GM23248 (cell line): ENCODE results near the gene SVEP1. TPM values are rescaled to one million over a fixed set of nuclear protein-coding genes. Genes with fewer than 3 reads are reported as not detected.

ENCODE experiments used
- DNase-seq: peaks from one replicate; pipeline ENCODE4 v3.0.0-alpha.2; 2015
- H2AFZ ChIP-seq: fragments of 200-600 bp; sonication (generic); 2 replicates; pipeline ENCODE4 v1.6.1; 2016; ENCODE audit warnings: antibody characterized with exemption
- H3F3A ChIP-seq: fragments of 200-600 bp; sonication (generic); 2 replicates; pipeline ENCODE4 v1.6.1; 2016; ENCODE audit warnings: mild to moderate bottlenecking, antibody characterized with exemption, mixed run types; ENCODE audit not compliant: insufficient read depth
- H3K27ac ChIP-seq: fragments of 200-600 bp; sonication (generic); 2 replicates; pipeline ENCODE4 v1.5.1; 2016; ENCODE audit warnings: mild to moderate bottlenecking
- H3K27me3 ChIP-seq: fragments of 200-600 bp; sonication (generic); replicated peaks from 2 replicates; pipeline ENCODE4 v1.6.1; 2016; ENCODE audit warnings: mild to moderate bottlenecking; ENCODE audit not compliant: insufficient read depth
- H3K36me3 ChIP-seq: fragments of 200-600 bp; sonication (generic); 2 replicates; pipeline ENCODE4 v1.6.1; 2016; ENCODE audit warnings: low read depth, mild to moderate bottlenecking
- H3K4me1 ChIP-seq: fragments of 200-600 bp; sonication (generic); 2 replicates; pipeline ENCODE4 v1.6.1; 2016; ENCODE audit warnings: mild to moderate bottlenecking; ENCODE audit not compliant: insufficient read depth
- H3K4me2 ChIP-seq: fragments of 200-600 bp; sonication (generic); one replicate; pipeline ENCODE4 v1.6.1; 2016; ENCODE audit warnings: mild to moderate bottlenecking; ENCODE audit not compliant: unreplicated experiment
- H3K4me3 ChIP-seq: fragments of 200-600 bp; sonication (generic); 2 replicates; pipeline ENCODE4 v1.5.1; 2016; ENCODE audit warnings: mild to moderate bottlenecking
- H3K79me2 ChIP-seq: fragments of 200-600 bp; sonication (generic); 2 replicates; pipeline ENCODE4 v1.6.1; 2016; ENCODE audit warnings: mild to moderate bottlenecking; ENCODE audit not compliant: insufficient read depth
- H3K9ac ChIP-seq: fragments of 200-600 bp; sonication (generic); 2 replicates; pipeline ENCODE4 v1.6.1; 2016; ENCODE audit warnings: mild to moderate bottlenecking
- H3K9me2 ChIP-seq: fragments of 200-600 bp; sonication (generic); 2 replicates; pipeline ENCODE4 v1.6.1; 2016; ENCODE audit warnings: mixed run types, mild to moderate bottlenecking, moderate library complexity; ENCODE audit not compliant: insufficient read depth
- H3K9me3 ChIP-seq: fragments of 200-600 bp; sonication (generic); one replicate; pipeline ENCODE4 v1.6.1; 2017; ENCODE audit warnings: low read depth
- H4K20me1 ChIP-seq: fragments of 200-600 bp; sonication (generic); 2 replicates; pipeline ENCODE4 v1.6.0; 2016; ENCODE audit not compliant: insufficient read depth
- EZH2 ChIP-seq: fragments of 200-600 bp; sonication (generic); IDR thresholded peaks from 2 replicates; pipeline ENCODE4 v1.6.1; 2018; ENCODE audit warnings: antibody characterized with exemption, mild to moderate bottlenecking; ENCODE audit not compliant: insufficient read depth, poor library complexity, severe bottlenecking
- EZH2phosphoT487 ChIP-seq: fragments of 200-600 bp; sonication (generic); IDR thresholded peaks from 2 replicates; pipeline ENCODE4 v1.6.1; 2018; ENCODE audit warnings: antibody characterized with exemption, moderate library complexity, mild to moderate bottlenecking, low read depth; ENCODE audit not compliant: insufficient read depth
- WGBS, 2 experiments: methylation state at CpG; one replicate each; pipeline ENCODE4 v1.1.6; 2015 to 2017; ENCODE audit warnings: low lambda C conversion rate in 2 of 2, low coverage in 1 of 2; ENCODE audit errors: missing lambda C conversion rate in 2 of 2; 5-methylcytosine and 5-hydroxymethylcytosine counted together
- in situ Hi-C: fragments of 300-500 bp; cut with MboI; formaldehyde crosslinking; loops from 2 replicates; pipeline ENCODE4 v1.15.0; 2020
- polyA plus RNA-seq: library from polyadenylated mRNA; unstranded; fragments of >200 nt; fragmentation: Nextera tagmentation; extraction: Ambion mirVana; gene quantifications from 2 replicates; pipeline ENCODE4 v1.2.1, GENCODE V29; 2016
- total RNA-seq: library from RNA; depleted of rRNA; stranded (reverse); fragments of >200 nt; shearing (Covaris generic); gene quantifications from 2 replicates; pipeline ENCODE4 v1.2.3, GENCODE V29; 2014

The SVEP1 gene
- total and polyA plus RNA-seq, 2 experiments from 2014 or later, result 13.6 to 47.3 TPM

GRCh38 chr9:110555551-110556331 lies 23.8 kb downstream of the SVEP1 start:
- H3K4me2 ChIP-seq, result peak overlapping the region; percentile 66
- peaks cover 26% of the 10 kb centered on the region for H3K4me1 ChIP-seq
- H4K20me1 ChIP-seq, result no peaks in the 10 kb centered on the region
- in situ Hi-C loops, result no loop called here
- H3K79me2 ChIP-seq, result peaks cover 24% of the 10 kb centered on the region; the same call in 1 of the 2 replicates
- no peaks in the 10 kb centered on the region for H3K27me3 ChIP-seq
- H3K36me3 ChIP-seq, result no peaks in the 10 kb centered on the region
- no peaks in the 10 kb centered on the region for H3K9me3 ChIP-seq
- peaks cover 48% of the 10 kb centered on the region for H3F3A ChIP-seq
- H3K9ac ChIP-seq, result peak overlapping the region; percentile 12
- TF ChIP-seq EZH2phosphoT487 (no peak), EZH2 (no peak)
- H3K4me3 ChIP-seq, result peak overlapping the region; percentile 31
- H2AFZ ChIP-seq, result no peak overlapping the region
- DNase-seq, result peak; percentile 89
- 2% methylated on average over 6 of the region's 6 CpGs for WGBS, 2 experiments
- H3K9me2 ChIP-seq, result no peaks in the 10 kb centered on the region
- H3K27ac ChIP-seq, result peak overlapping the region; percentile 57

GRCh38 chr9:110546411-110546871 lies 33.1 kb downstream of the SVEP1 start:
- 84 to 97% methylated on average over 5 of the region's 5 CpGs for WGBS, 2 experiments
- H3K4me2 ChIP-seq, result no peak overlapping the region
- H3K27ac ChIP-seq, result no peak overlapping the region
- H3K4me3 ChIP-seq, result no peak overlapping the region
- H4K20me1 ChIP-seq, result no peaks in the 10 kb centered on the region
- DNase-seq, result no peak
- no peak overlapping the region for H2AFZ ChIP-seq
- H3K27me3 ChIP-seq, result no peaks in the 10 kb centered on the region
- no peak for TF ChIP-seq EZH2phosphoT487
- no peak for TF ChIP-seq EZH2
- H3K4me1 ChIP-seq, result peaks cover 13% of the 10 kb centered on the region; the same call in 1 of the 2 replicates
- H3K36me3 ChIP-seq, result peaks cover 35% of the 10 kb centered on the region; the same call in 1 of the 2 replicates
- 0 out of 2 replicates have a peak, but pooled peaks cover 8% of the 10 kb centered on the region for H3F3A ChIP-seq
- H3K79me2 ChIP-seq, result peaks cover 13% of the 10 kb centered on the region; the same call in 1 of the 2 replicates
- no peak overlapping the region for H3K9ac ChIP-seq
- H3K9me2 ChIP-seq, result no peaks in the 10 kb centered on the region
- H3K9me3 ChIP-seq, result no peaks in the 10 kb centered on the region
- in situ Hi-C loops, result no loop called here

- H3K4me2 ChIP-seq, result no peak overlapping the region
- peak; percentile 50 for DNase-seq
- H3K36me3 ChIP-seq, result peaks cover 35% of the 10 kb centered on the region; the same call in 1 of the 2 replicates
- no peaks in the 10 kb centered on the region for H4K20me1 ChIP-seq
- H3K9ac ChIP-seq, result no peak overlapping the region
- H2AFZ ChIP-seq, result no peak overlapping the region
- no peaks in the 10 kb centered on the region for H3K9me2 ChIP-seq
- H3K79me2 ChIP-seq, result peaks cover 12% of the 10 kb centered on the region; the same call in 1 of the 2 replicates
- H3K4me1 ChIP-seq, result peaks cover 13% of the 10 kb centered on the region; the same call in 1 of the 2 replicates
- H3K27ac ChIP-seq, result no peak overlapping the region
- 29 to 31% methylated on average over 2 of the region's 2 CpGs for WGBS, 2 experiments
- H3K4me3 ChIP-seq, result no peak overlapping the region
- TF ChIP-seq EZH2phosphoT487, result no peak
- TF ChIP-seq EZH2, result no peak
- H3K9me3 ChIP-seq, result no peaks in the 10 kb centered on the region
- H3K27me3 ChIP-seq, result no peaks in the 10 kb centered on the region
- 0 out of 2 replicates have a peak, but pooled peaks cover 8% of the 10 kb centered on the region for H3F3A ChIP-seq
- in situ Hi-C loops, result no loop called here
Observed at GRCh38 chr9:110545705-110546104, 33.8 kb downstream of the SVEP1 start.

GRCh38 chr9:110543631-110544051 lies 35.9 kb downstream of the SVEP1 start:
- Histone ChIP-seq H4K20me1 (no peaks in the 10 kb centered on the region), H3K27me3 (no peaks in the 10 kb centered on the region), H3K27ac (no peak overlapping the region), H2AFZ (no peak overlapping the region), H3K9me2 (no peaks in the 10 kb centered on the region), H3K79me2 (no peaks in the 10 kb centered on the region), H3K9me3 (no peaks in the 10 kb centered on the region), H3K36me3 (peaks cover 29% of the 10 kb centered on the region; the same call in 1 of the 2 replicates), H3K4me1 (peaks cover 27% of the 10 kb centered on the region), H3K4me2 (no peak overlapping the region), H3K4me3 (no peak overlapping the region), H3F3A (peaks cover 13% of the 10 kb centered on the region), H3K9ac (no peak overlapping the region)
- TF ChIP-seq EZH2 (no peak), EZH2phosphoT487 (no peak)
- 66 to 81% methylated on average over 2 of the region's 2 CpGs for WGBS, 2 experiments
- no peak for DNase-seq
- in situ Hi-C loops, result no loop called here
